Stomach (tissue), 9 donors: ENCODE results near the gene TEX48. TPM values are rescaled to one million over a fixed set of nuclear protein-coding genes. Genes with fewer than 3 reads are reported as not detected.

Source experiments
- DNase-seq, 2 donors: peaks; one replicate each; pipeline versions ENCODE4 v3.0.0 to v3.0.0-alpha.2; 2013 to 2019
- H3K27ac ChIP-seq, 5 donors: fragments of 200-600 bp in 4 of 5; sonication (generic) in 4 of 5; one replicate each; pipeline ENCODE4 v1.5.1; 2013 to 2019; ENCODE audit warnings: mild to moderate bottlenecking in 1 of 5, moderate library complexity in 1 of 5
- H3K27me3 ChIP-seq, 3 donors: fragments of 200-600 bp; sonication (generic); one replicate each; pipeline ENCODE4 v1.5.1; 2017 to 2019; ENCODE audit warnings: mixed run types in 1 of 3
- H3K36me3 ChIP-seq, 4 donors: fragments of 200-600 bp; sonication (generic); 1 replicate in 3 of 4; 2 replicates in 1 of 4; pipeline ENCODE4 v1.5.1; 2016 to 2019
- H3K4me1 ChIP-seq, 4 donors: fragments of 200-600 bp; sonication (generic); one replicate each; pipeline ENCODE4 v1.5.1; 2016 to 2019
- H3K4me3 ChIP-seq, 4 donors: fragments of 200-600 bp; sonication (generic) in 3 of 4; one replicate each; pipeline ENCODE4 v1.5.1; 2016 to 2019; ENCODE audit warnings: mild to moderate bottlenecking in 1 of 4
- H3K9me3 ChIP-seq, 4 donors: fragments of 200-600 bp; sonication (generic); one replicate each; pipeline ENCODE4 v1.5.1; 2016 to 2019
- EP300 ChIP-seq: sonication (generic); formaldehyde crosslinking; IDR thresholded peaks from one replicate; pipeline ENCODE4 v1.6.1; 2017; ENCODE audit warnings: antibody characterized with exemption
- POLR2A ChIP-seq, 4 donors: fragments of 450-650 bp; IDR thresholded peaks; one replicate each; pipeline ENCODE4 v1.6.1; 2016; ENCODE audit warnings: antibody characterized with exemption in 4 of 4, control low read depth in 2 of 4, mild to moderate bottlenecking in 1 of 4, moderate library complexity in 1 of 4
- POLR2AphosphoS5 ChIP-seq, 3 donors: sonication (generic); formaldehyde crosslinking; IDR thresholded peaks; one replicate each; pipeline ENCODE4 v1.6.1; 2016; ENCODE audit warnings: antibody characterized with exemption in 3 of 3
- WGBS, 5 donors: extraction: QIAGEN DNeasy Blood & Tissue Kit in 3 of 5; methylation state at CpG; one replicate each; pipeline versions ENCODE4 v1.1.5 to v1.1.7; 2013 to 2018; 5-methylcytosine and 5-hydroxymethylcytosine counted together
- intact Hi-C: fragments of 100-400 bp; cut with DNase I; formaldehyde crosslinking; loops from one replicate; pipeline ENCODE4 v1.15.1; 2023; ENCODE audit warnings: low total_unique reads
- polyA plus RNA-seq, 3 donors: library from polyadenylated mRNA; stranded (reverse); fragments of 200-250 nt; gene quantifications; one replicate each; pipeline ENCODE4 v1.2.3, GENCODE V29; 2013
- total RNA-seq, 5 donors: library from RNA; depleted of rRNA; stranded (reverse); fragments of >200 nt; gene quantifications; one replicate each; pipeline versions ENCODE4 v1.1.0 to v1.2.3, GENCODE V29; 2014 to 2016
- TF ChIP-seq, protein P1 (sequence below), 7 experiments: fragments of 450-650 bp in 4 of 7; fragments of 200-600 bp in 3 of 7; sonication (generic) in 3 of 7; IDR thresholded peaks; one replicate each; pipeline ENCODE4 v1.5.1; 2016 to 2019; ENCODE audit warnings: antibody characterized with exemption in 7 of 7, control low read depth in 2 of 7, mild to moderate bottlenecking in 1 of 7
- donor health status: healthy with polysubstance abuse.
- donor health status: Bipolar disorder and iron deficiency.
- donor health status: healthy.

TEX48 gene
- total and polyA plus RNA-seq, 8 donors, result not detected

- TF ChIP-seq POLR2AphosphoS5 (IDR thresholded peaks at IDR 0.05), result peak in 1 of 3 donors; percentile 20
- no peak for TF ChIP-seq POLR2A (IDR thresholded peaks at IDR 0.05)
- TF ChIP-seq, protein P1, sequence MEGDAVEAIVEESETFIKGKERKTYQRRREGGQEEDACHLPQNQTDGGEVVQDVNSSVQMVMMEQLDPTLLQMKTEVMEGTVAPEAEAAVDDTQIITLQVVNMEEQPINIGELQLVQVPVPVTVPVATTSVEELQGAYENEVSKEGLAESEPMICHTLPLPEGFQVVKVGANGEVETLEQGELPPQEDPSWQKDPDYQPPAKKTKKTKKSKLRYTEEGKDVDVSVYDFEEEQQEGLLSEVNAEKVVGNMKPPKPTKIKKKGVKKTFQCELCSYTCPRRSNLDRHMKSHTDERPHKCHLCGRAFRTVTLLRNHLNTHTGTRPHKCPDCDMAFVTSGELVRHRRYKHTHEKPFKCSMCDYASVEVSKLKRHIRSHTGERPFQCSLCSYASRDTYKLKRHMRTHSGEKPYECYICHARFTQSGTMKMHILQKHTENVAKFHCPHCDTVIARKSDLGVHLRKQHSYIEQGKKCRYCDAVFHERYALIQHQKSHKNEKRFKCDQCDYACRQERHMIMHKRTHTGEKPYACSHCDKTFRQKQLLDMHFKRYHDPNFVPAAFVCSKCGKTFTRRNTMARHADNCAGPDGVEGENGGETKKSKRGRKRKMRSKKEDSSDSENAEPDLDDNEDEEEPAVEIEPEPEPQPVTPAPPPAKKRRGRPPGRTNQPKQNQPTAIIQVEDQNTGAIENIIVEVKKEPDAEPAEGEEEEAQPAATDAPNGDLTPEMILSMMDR (IDR thresholded peaks at IDR 0.05), result no peak
- no peak for TF ChIP-seq EP300
- intact Hi-C loops, result no loop called here
- no peaks in the 10 kb centered on the region for H3K27me3 ChIP-seq
- no peaks in the 10 kb centered on the region for H3K9me3 ChIP-seq
- H3K36me3 ChIP-seq, result no peaks in the 10 kb centered on the region
- 20 to 42% (median 29%) methylated on average over 3 of the region's 3 CpGs for WGBS, 5 donors
- H3K4me3 ChIP-seq, result no peak overlapping the region
- no peak overlapping the region for H3K27ac ChIP-seq
- peaks cover 0 to 11% (median 0%) of the 10 kb centered on the region in 4 donors for H3K4me1 ChIP-seq
- peak; percentile 44 to 93 for DNase-seq
Observed at GRCh38 chr9:114677418-114677817, 4.6 kb downstream of the TEX48 start.

GRCh38 chr9:114676901-114677300 lies 5.1 kb downstream of the TEX48 start:
- Histone ChIP-seq H3K27ac (no peak overlapping the region), H3K9me3 (no peaks in the 10 kb centered on the region), H3K4me1 (peaks cover 0 to 9% (median 1%) of the 10 kb centered on the region in 4 donors), H3K27me3 (no peaks in the 10 kb centered on the region), H3K36me3 (no peaks in the 10 kb centered on the region), H3K4me3 (no peak overlapping the region)
- no peak for DNase-seq
- intact Hi-C loops, result no loop called here
- 87 to 95% (median 93%) methylated on average over 4 of the region's 4 CpGs for WGBS, 5 donors
- TF ChIP-seq POLR2AphosphoS5 (IDR thresholded peaks at IDR 0.05), result no peak
- no peak for TF ChIP-seq POLR2A (IDR thresholded peaks at IDR 0.05)
- TF ChIP-seq, protein P1 (IDR thresholded peaks at IDR 0.05), result no peak
- TF ChIP-seq EP300, result no peak

DNA sequence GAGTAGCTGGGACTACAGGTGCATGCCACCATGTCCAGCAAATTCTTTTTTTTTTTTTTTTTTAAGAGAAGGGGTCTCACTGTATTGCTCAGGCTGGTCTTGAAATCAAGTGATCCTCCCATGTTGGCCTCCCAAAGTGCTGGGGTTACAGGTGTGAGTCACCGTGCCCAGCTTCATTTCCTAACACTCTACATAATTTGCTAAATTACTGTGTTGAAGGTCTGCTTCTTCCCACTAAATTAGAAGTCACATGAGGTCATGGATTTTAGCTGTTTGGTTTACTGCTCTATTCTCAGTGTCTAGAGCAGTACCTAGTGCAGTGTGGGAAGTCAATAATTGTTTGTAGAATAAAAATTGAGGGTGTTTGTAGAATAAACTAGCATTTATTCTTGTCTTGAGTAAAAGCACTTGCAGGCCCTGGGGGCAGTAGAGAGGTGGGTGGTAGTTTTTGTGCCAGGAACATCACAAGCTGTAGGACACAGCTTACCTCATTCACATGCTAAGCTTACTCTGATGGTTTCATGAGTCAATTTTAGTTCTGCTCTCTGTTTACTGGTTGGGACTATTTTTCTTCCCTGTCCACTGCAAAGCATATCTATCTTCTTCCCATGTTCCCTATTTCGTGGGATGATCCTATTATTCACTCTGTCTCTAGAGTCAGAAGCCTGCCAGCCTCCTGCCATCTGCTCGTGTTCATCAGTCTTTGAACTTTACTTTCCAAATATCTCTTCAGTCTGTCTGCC lies 7.0 kb downstream of the TEX48 start:
- DNase-seq, result no peak
- H3K36me3 ChIP-seq, result no peaks in the 10 kb centered on the region
- H3K27ac ChIP-seq, result no peak overlapping the region
- intact Hi-C loops, result no loop called here
- peaks cover 0 to 4% (median 2%) of the 10 kb centered on the region in 4 donors for H3K4me1 ChIP-seq
- H3K9me3 ChIP-seq, result no peaks in the 10 kb centered on the region
- WGBS, 5 donors, result 78 to 92% (median 86%) methylated on average over 3 of the region's 3 CpGs
- H3K4me3 ChIP-seq, result no peak overlapping the region
- TF ChIP-seq, protein P1 (IDR thresholded peaks at IDR 0.05), result no peak
- TF ChIP-seq POLR2AphosphoS5 (IDR thresholded peaks at IDR 0.05) (no peak), POLR2A (IDR thresholded peaks at IDR 0.05) (no peak), EP300 (no peak)
- no peaks in the 10 kb centered on the region for H3K27me3 ChIP-seq

- no peak for DNase-seq
- intact Hi-C loops, result no loop called here
- peaks cover 0 to 4% (median 2%) of the 10 kb centered on the region in 4 donors for H3K4me1 ChIP-seq
- H3K27me3 ChIP-seq, result no peaks in the 10 kb centered on the region
- no peak overlapping the region for H3K4me3 ChIP-seq
- H3K27ac ChIP-seq, result no peak overlapping the region
- no peaks in the 10 kb centered on the region for H3K9me3 ChIP-seq
- TF ChIP-seq, protein P1 (IDR thresholded peaks at IDR 0.05), result no peak
- TF ChIP-seq POLR2A (IDR thresholded peaks at IDR 0.05) (no peak), POLR2AphosphoS5 (IDR thresholded peaks at IDR 0.05) (no peak), EP300 (no peak)
- H3K36me3 ChIP-seq, result no peaks in the 10 kb centered on the region
- WGBS, 5 donors, result 84 to 98% (median 96%) methylated on average over 2 of the region's 2 CpGs
Observed at GRCh38 chr9:114674076-114674797, 7.8 kb downstream of the TEX48 start.
